22Rv1 (cell line): Measurements from ENCODE around the gene SUPV3L1.

ENCODE experiments used
- H3K27ac ChIP-seq: fragments of 450-650 bp; 2 replicates; pipeline ENCODE4 v1.5.1; 2017
- CTCF ChIP-seq: fragments of 450-650 bp; IDR thresholded peaks from 2 replicates; pipeline ENCODE4 v1.5.1; 2017; ENCODE audit warnings: mild to moderate bottlenecking
- ZFX ChIP-seq: fragments of 450-650 bp; IDR thresholded peaks from 2 replicates; pipeline ENCODE4 v1.6.1; 2017; ENCODE audit warnings: antibody characterized with exemption, borderline replicate concordance

Gene SUPV3L1

GRCh38 chr10:69179089-69179742 is 818 bp upstream of the SUPV3L1 start:
- peak overlapping the region; percentile 90 for H3K27ac ChIP-seq
- no peak for TF ChIP-seq ZFX
- no peak for TF ChIP-seq CTCF

GRCh38 chr10:69180525-69181204 is 631 bp downstream of the SUPV3L1 start:
- TF ChIP-seq ZFX (no peak), CTCF (no peak)
- H3K27ac ChIP-seq, result peak overlapping the region; percentile 90

- no peak for TF ChIP-seq ZFX
- TF ChIP-seq CTCF, result no peak
- H3K27ac ChIP-seq, result no peak overlapping the region
Measured at GRCh38 chr10:69181433-69181832, 1.4 kb downstream of the SUPV3L1 start.

- H3K27ac ChIP-seq, result no peak overlapping the region
- TF ChIP-seq ZFX (no peak), CTCF (no peak)
Measured at GRCh38 chr10:69182005-69182404, 2.0 kb downstream of the SUPV3L1 start.

- TF ChIP-seq CTCF (no peak), ZFX (no peak)
Measured at GRCh38 chr10:69186524-69186923, 6.5 kb downstream of the SUPV3L1 start.

GRCh38 chr10:69201045-69201444 is 21.0 kb downstream of the SUPV3L1 start:
- H3K27ac ChIP-seq, result no peak overlapping the region

More at GRCh38 chr10:69186524-69186923, 6.5 kb downstream of the SUPV3L1 start:
- no peak overlapping the region for H3K27ac ChIP-seq

More at GRCh38 chr10:69201045-69201444, 21.0 kb downstream of the SUPV3L1 start:
- TF ChIP-seq CTCF (no peak), ZFX (no peak)
